Activated naive CD4-positive, alpha-beta T cell treated with anti-CD3 and anti-CD28 coated beads, Interleukin-2, amount 10 ng/mL, durations not matched to agents 7 days and 5 days (primary cell): ENCODE data around the gene TUBB3.
A peak's percentile ranks its signal among the peaks of the same experiment; 100 is the strongest.
"Not testable (repeated sequence)": the region's sequence is repeated elsewhere in the genome, so short reads cannot be mapped to it uniquely, and the experiment has no call there.

Experiments used
- CTCF ChIA-PET: fragments of 350-600 bp; sonication (Branson Sonifier 250); formaldehyde crosslinking; loops from one replicate; lab custom pipeline; 2021; ENCODE audit warnings: antibody characterized with exemption; lab: Charles Lee
- DNase-seq: peaks from one replicate; pipeline ENCODE4 v3.0.0-alpha.2; 2020
- H3K27ac Mint-ChIP-seq: one replicate; pipeline ENCODE4 v1.8.0; 2021; ENCODE audit warnings: mild to moderate bottlenecking, moderate library complexity, mixed read lengths
- H3K27me3 Mint-ChIP-seq: one replicate; pipeline ENCODE4 v1.8.0; 2021; ENCODE audit warnings: mild to moderate bottlenecking, mixed read lengths
- H3K36me3 Mint-ChIP-seq: one replicate; pipeline ENCODE4 v1.8.0; 2021; ENCODE audit warnings: mixed read lengths
- H3K4me1 Mint-ChIP-seq: one replicate; pipeline ENCODE4 v1.8.0; 2021; ENCODE audit warnings: mixed read lengths
- H3K4me3 Mint-ChIP-seq: one replicate; pipeline ENCODE4 v1.8.0; 2021; ENCODE audit warnings: mild to moderate bottlenecking, moderate library complexity, mixed read lengths
- H3K9me3 Mint-ChIP-seq: one replicate; pipeline ENCODE4 v1.8.0; 2021; ENCODE audit warnings: mixed read lengths

TUBB3 gene

GRCh38 chr16:89931964-89932363 is 8.8 kb downstream of the TUBB3 start:
- Mint-ChIP-seq H3K9me3 (no peaks in the 10 kb centered on the region), H3K4me1 (no peaks in the 10 kb centered on the region), H3K36me3 (no peaks in the 10 kb centered on the region), H3K4me3 (no peak overlapping the region), H3K27ac (no peak overlapping the region), H3K27me3 (peaks cover 38% of the 10 kb centered on the region)
- DNase-seq, result no peak
- CTCF ChIA-PET, result interaction anchor here (1.2 kb wide), 1 partner anchor 22 kb away, joined by 4 read pairs; no protein-coding TSS in a partner anchor

- DNase-seq, CTCF ChIA-PET, H3K4me3 Mint-ChIP-seq, H3K9me3 Mint-ChIP-seq, H3K4me1 Mint-ChIP-seq, H3K36me3 Mint-ChIP-seq, H3K27ac Mint-ChIP-seq: not testable (repeated sequence)
- peaks cover 36% of the 10 kb centered on the region for H3K27me3 Mint-ChIP-seq
These were observed 10.9 kb downstream of the TUBB3 start for GRCh38 chr16:89934019-89934418.

- Mint-ChIP-seq H3K27ac (no peak overlapping the region), H3K4me3 (no peak overlapping the region), H3K9me3 (no peaks in the 10 kb centered on the region), H3K4me1 (no peaks in the 10 kb centered on the region), H3K36me3 (no peaks in the 10 kb centered on the region), H3K27me3 (peaks cover 32% of the 10 kb centered on the region)
- DNase-seq, result no peak
- CTCF ChIA-PET, result no interaction called here
These were observed 11.7 kb downstream of the TUBB3 start for GRCh38 chr16:89934611-89935553.

GRCh38 chr16:89935620-89936019 is 12.5 kb downstream of the TUBB3 start:
- H3K27ac Mint-ChIP-seq, H3K4me3 Mint-ChIP-seq, CTCF ChIA-PET, H3K36me3 Mint-ChIP-seq, H3K4me1 Mint-ChIP-seq, H3K9me3 Mint-ChIP-seq, DNase-seq: not testable (repeated sequence)
- peaks cover 30% of the 10 kb centered on the region for H3K27me3 Mint-ChIP-seq

GRCh38 chr16:89936034-89936433 is 12.9 kb downstream of the TUBB3 start:
- no peaks in the 10 kb centered on the region for H3K4me1 Mint-ChIP-seq
- CTCF ChIA-PET, result no interaction called here
- no peaks in the 10 kb centered on the region for H3K9me3 Mint-ChIP-seq
- H3K27me3 Mint-ChIP-seq, result peaks cover 29% of the 10 kb centered on the region
- H3K4me3 Mint-ChIP-seq, result no peak overlapping the region
- H3K27ac Mint-ChIP-seq, result no peak overlapping the region
- DNase-seq, result no peak
- no peaks in the 10 kb centered on the region for H3K36me3 Mint-ChIP-seq

GRCh38 chr16:89936508-89936907 is 13.4 kb downstream of the TUBB3 start:
- peaks cover 25% of the 10 kb centered on the region for H3K27me3 Mint-ChIP-seq
- no peaks in the 10 kb centered on the region for H3K9me3 Mint-ChIP-seq
- no peaks in the 10 kb centered on the region for H3K4me1 Mint-ChIP-seq
- CTCF ChIA-PET, result no interaction called here
- H3K27ac Mint-ChIP-seq, result no peak overlapping the region
- DNase-seq, result no peak
- H3K36me3 Mint-ChIP-seq, result no peaks in the 10 kb centered on the region
- H3K4me3 Mint-ChIP-seq, result no peak overlapping the region

GRCh38 chr16:89936981-89937380 is 13.8 kb downstream of the TUBB3 start:
- CTCF ChIA-PET, result no interaction called here
- no peak for DNase-seq
- Mint-ChIP-seq H3K27me3 (peaks cover 25% of the 10 kb centered on the region), H3K27ac (no peak overlapping the region), H3K4me3 (no peak overlapping the region), H3K4me1 (no peaks in the 10 kb centered on the region), H3K9me3 (no peaks in the 10 kb centered on the region), H3K36me3 (no peaks in the 10 kb centered on the region)

- Mint-ChIP-seq H3K4me3 (no peak overlapping the region), H3K4me1 (no peaks in the 10 kb centered on the region), H3K9me3 (no peaks in the 10 kb centered on the region), H3K27me3 (peaks cover 34% of the 10 kb centered on the region), H3K36me3 (no peaks in the 10 kb centered on the region), H3K27ac (no peak overlapping the region)
- no peak for DNase-seq
- CTCF ChIA-PET, result no interaction called here
These were observed 15.2 kb downstream of the TUBB3 start for GRCh38 chr16:89938175-89938885.

- CTCF ChIA-PET, result no interaction called here
- no peaks in the 10 kb centered on the region for H3K9me3 Mint-ChIP-seq
- no peak overlapping the region for H3K4me3 Mint-ChIP-seq
- H3K36me3 Mint-ChIP-seq, result no peaks in the 10 kb centered on the region
- no peak overlapping the region for H3K27ac Mint-ChIP-seq
- H3K4me1 Mint-ChIP-seq, result peaks cover 7% of the 10 kb centered on the region
- peaks cover 63% of the 10 kb centered on the region for H3K27me3 Mint-ChIP-seq
- DNase-seq, result no peak
These were observed 21.6 kb downstream of the TUBB3 start for GRCh38 chr16:89944773-89945172.

GRCh38 chr16:89945654-89946053 is 22.5 kb downstream of the TUBB3 start:
- Mint-ChIP-seq H3K36me3 (no peaks in the 10 kb centered on the region), H3K27me3 (peaks cover 68% of the 10 kb centered on the region)

GRCh38 chr16:89946515-89946914 is 23.4 kb downstream of the TUBB3 start:
- H3K36me3 Mint-ChIP-seq, result no peaks in the 10 kb centered on the region
- no peaks in the 10 kb centered on the region for H3K9me3 Mint-ChIP-seq
- CTCF ChIA-PET, result no interaction called here
- H3K4me3 Mint-ChIP-seq, result no peak overlapping the region
- H3K27ac Mint-ChIP-seq, result no peak overlapping the region
- H3K4me1 Mint-ChIP-seq, result peaks cover 12% of the 10 kb centered on the region
- H3K27me3 Mint-ChIP-seq, result peaks cover 65% of the 10 kb centered on the region
- DNase-seq, result no peak

More at GRCh38 chr16:89945654-89946053, 22.5 kb downstream of the TUBB3 start:
- no peak overlapping the region for H3K4me3 Mint-ChIP-seq
- peaks cover 12% of the 10 kb centered on the region for H3K4me1 Mint-ChIP-seq
- CTCF ChIA-PET, result no interaction called here
- no peaks in the 10 kb centered on the region for H3K9me3 Mint-ChIP-seq
- H3K27ac Mint-ChIP-seq, result no peak overlapping the region
- no peak for DNase-seq

- Mint-ChIP-seq H3K4me3 (peak overlapping the region; percentile 76), H3K27ac (peak overlapping the region; percentile 45), H3K27me3 (peaks cover 53% of the 10 kb centered on the region), H3K9me3 (no peaks in the 10 kb centered on the region), H3K36me3 (no peaks in the 10 kb centered on the region), H3K4me1 (peaks cover 12% of the 10 kb centered on the region)
- CTCF ChIA-PET, result interaction anchor here (1.5 kb wide), 1 partner anchor 249 kb away, joined by 3 read pairs; no protein-coding TSS in a partner anchor
- DNase-seq, result no peak
These were observed 26.1 kb downstream of the TUBB3 start for GRCh38 chr16:89949121-89949742.

GRCh38 chr16:89949756-89950155 is 26.6 kb downstream of the TUBB3 start:
- no peak for DNase-seq
- Mint-ChIP-seq H3K27me3 (peaks cover 49% of the 10 kb centered on the region), H3K27ac (peak overlapping the region; percentile 67), H3K36me3 (peaks cover 2% of the 10 kb centered on the region), H3K4me1 (peaks cover 12% of the 10 kb centered on the region), H3K4me3 (peak overlapping the region; percentile 76), H3K9me3 (no peaks in the 10 kb centered on the region)
- CTCF ChIA-PET, result interaction anchor here (1.5 kb wide), 1 partner anchor 250 kb away, joined by 3 read pairs; no protein-coding TSS in a partner anchor

GRCh38 chr16:89951509-89951908 is 28.4 kb downstream of the TUBB3 start:
- Mint-ChIP-seq H3K4me3 (no peak overlapping the region), H3K9me3 (no peaks in the 10 kb centered on the region), H3K4me1 (peaks cover 12% of the 10 kb centered on the region), H3K27ac (no peak overlapping the region), H3K36me3 (peaks cover 3% of the 10 kb centered on the region), H3K27me3 (peaks cover 33% of the 10 kb centered on the region)
- CTCF ChIA-PET, result no interaction called here
- no peak for DNase-seq
